HEK293T (cell line): ENCODE data around the gene ATP6V1A.

ENCODE experiments used
- CTCF ChIA-PET: fragments of 350-600 bp; formaldehyde crosslinking; extraction: SDS; loops from one replicate; lab custom pipeline; 2021; ENCODE audit warnings: antibody characterized with exemption, inconsistent platforms; lab: Yijun Ruan, JAX
- POLR2A ChIA-PET: fragments of 350-600 bp; formaldehyde crosslinking; extraction: SDS; loops from one replicate; lab custom pipeline; 2020; ENCODE audit warnings: antibody characterized with exemption, inconsistent platforms; lab: Yijun Ruan, JAX
- DNase-seq: peaks from one replicate; pipeline ENCODE4 v3.0.0; 2012; ENCODE audit warnings: mixed read lengths; ENCODE audit errors: extremely low spot score
- ARNT ChIP-seq: fragments of 450-650 bp; IDR thresholded peaks from 2 replicates; pipeline ENCODE4 v1.6.1; 2017; ENCODE audit warnings: mild to moderate bottlenecking
- BHLHE40 ChIP-seq: fragments of 450-650 bp; IDR thresholded peaks from 2 replicates; pipeline ENCODE4 v1.6.1; 2016; ENCODE audit warnings: mild to moderate bottlenecking, moderate library complexity, borderline replicate concordance
- CTBP1 ChIP-seq: fragments of 450-650 bp; IDR thresholded peaks from 2 replicates; pipeline ENCODE4 v1.6.1; 2016; ENCODE audit warnings: borderline replicate concordance
- ELF4 ChIP-seq: fragments of 450-650 bp; IDR thresholded peaks from 2 replicates; pipeline ENCODE4 v1.6.1; 2017; ENCODE audit warnings: antibody characterized with exemption
- FOXA1 ChIP-seq: fragments of 450-650 bp; IDR thresholded peaks from 2 replicates; pipeline ENCODE4 v1.6.1; 2016; ENCODE audit warnings: mild to moderate bottlenecking
- FOXK2 ChIP-seq: fragments of 450-650 bp; IDR thresholded peaks from 2 replicates; pipeline ENCODE4 v1.6.1; 2016; ENCODE audit warnings: mild to moderate bottlenecking
- FOXM1 ChIP-seq: fragments of 450-650 bp; IDR thresholded peaks from 2 replicates; pipeline ENCODE4 v1.6.1; 2017; ENCODE audit warnings: mild to moderate bottlenecking, borderline replicate concordance
- HDGF ChIP-seq: fragments of 450-650 bp; IDR thresholded peaks from 2 replicates; pipeline ENCODE4 v1.6.1; 2017; ENCODE audit warnings: antibody characterized with exemption, borderline replicate concordance
- L3MBTL2 ChIP-seq: fragments of 450-650 bp; conservative IDR thresholded peaks from 2 replicates; pipeline ENCODE4 v1.6.1; 2016; ENCODE audit warnings: mild to moderate bottlenecking
- LEF1 ChIP-seq: fragments of 450-650 bp; IDR thresholded peaks from 2 replicates; pipeline ENCODE4 v1.6.1; 2017; ENCODE audit warnings: mild to moderate bottlenecking, borderline replicate concordance
- NFRKB ChIP-seq: fragments of 450-650 bp; IDR thresholded peaks from 2 replicates; pipeline ENCODE4 v1.6.1; 2016; ENCODE audit warnings: mild to moderate bottlenecking, moderate library complexity
- SP1 ChIP-seq: fragments of 450-650 bp; IDR thresholded peaks from 2 replicates; pipeline ENCODE4 v1.6.1; 2017
- SUZ12 ChIP-seq: fragments of 450-650 bp; IDR thresholded peaks from 2 replicates; pipeline ENCODE4 v1.6.1; 2016; ENCODE audit warnings: mild to moderate bottlenecking
- TARDBP ChIP-seq: fragments of 450-650 bp; IDR thresholded peaks from 2 replicates; pipeline ENCODE4 v1.6.1; 2016
- ZNF384 ChIP-seq: fragments of 450-650 bp; IDR thresholded peaks from 2 replicates; pipeline ENCODE4 v1.6.1; 2016
- TF ChIP-seq, protein P1 (sequence below): fragments of 450-650 bp; IDR thresholded peaks from 2 replicates; pipeline ENCODE4 v1.6.1; 2016

Gene ATP6V1A

DNA sequence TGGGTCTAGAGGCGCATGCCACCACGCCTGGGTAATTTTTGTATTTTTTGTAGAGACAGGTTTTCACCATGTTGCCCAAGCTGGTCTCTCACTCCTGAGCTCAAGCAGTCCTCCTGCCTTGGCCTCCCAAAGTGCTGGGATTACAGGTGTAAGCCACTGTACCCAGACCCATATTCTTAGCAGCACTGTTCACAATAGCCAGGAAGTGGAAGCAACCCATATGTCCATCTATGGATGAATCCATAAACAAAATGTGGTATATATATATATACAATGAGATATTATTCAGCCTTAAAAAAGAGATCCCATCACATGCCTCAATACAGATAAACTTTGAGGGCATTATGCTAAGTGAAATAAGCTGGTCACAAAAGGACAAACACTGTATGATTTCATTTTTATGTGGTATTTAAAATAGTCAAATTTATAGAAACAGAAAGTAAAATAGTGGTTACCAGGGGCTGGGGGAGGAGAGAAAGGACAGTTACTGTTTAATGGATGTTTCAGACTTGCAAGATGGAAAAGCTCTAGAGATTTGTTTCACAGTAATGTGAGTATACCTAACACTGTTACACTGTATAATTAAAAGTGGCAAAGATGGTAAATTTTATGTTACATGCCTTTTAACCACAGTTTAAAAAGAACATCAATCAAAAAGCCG, 56.1 kb downstream of the ATP6V1A start:
- ChIA-PET CTCF (no interaction called here), POLR2A (no interaction called here)
- DNase-seq = no peak

DNA sequence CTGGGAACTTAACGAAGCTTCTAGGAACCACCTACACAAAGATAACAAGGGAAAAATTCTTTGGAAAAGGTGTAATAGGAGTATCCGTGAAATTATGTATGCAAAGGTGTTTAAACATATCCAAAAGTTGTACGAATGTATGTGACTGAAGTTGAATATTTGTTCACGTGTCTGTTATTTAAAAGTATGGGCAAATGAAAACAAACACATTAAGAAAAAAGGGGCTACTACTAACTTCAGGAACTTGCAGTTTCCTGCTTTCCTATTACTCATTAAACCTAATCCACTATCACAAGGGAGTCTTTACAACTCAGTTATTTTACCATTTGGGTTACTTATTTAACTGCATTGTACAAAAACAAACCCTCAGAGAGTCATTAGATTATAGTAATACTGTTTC, 57.8 kb downstream of the ATP6V1A start:
- CTCF ChIA-PET = no interaction called here
- TF ChIP-seq LEF1 = no peak
- TF ChIP-seq NFRKB = no peak
- POLR2A ChIA-PET = no interaction called here
- no peak for DNase-seq

More for the DNA sequence above, 56.1 kb downstream of the ATP6V1A start:
- TF ChIP-seq BHLHE40 (no peak), CTBP1 (no peak), ARNT (no peak), LEF1 (no peak), FOXK2 (no peak), ELF4 (no peak), TARDBP (no peak), SP1 (no peak), ZNF384 (no peak), FOXA1 (no peak), FOXM1 (no peak), L3MBTL2 (no peak), SUZ12 (no peak), HDGF (no peak), NFRKB (no peak)
- TF ChIP-seq, protein P1, sequence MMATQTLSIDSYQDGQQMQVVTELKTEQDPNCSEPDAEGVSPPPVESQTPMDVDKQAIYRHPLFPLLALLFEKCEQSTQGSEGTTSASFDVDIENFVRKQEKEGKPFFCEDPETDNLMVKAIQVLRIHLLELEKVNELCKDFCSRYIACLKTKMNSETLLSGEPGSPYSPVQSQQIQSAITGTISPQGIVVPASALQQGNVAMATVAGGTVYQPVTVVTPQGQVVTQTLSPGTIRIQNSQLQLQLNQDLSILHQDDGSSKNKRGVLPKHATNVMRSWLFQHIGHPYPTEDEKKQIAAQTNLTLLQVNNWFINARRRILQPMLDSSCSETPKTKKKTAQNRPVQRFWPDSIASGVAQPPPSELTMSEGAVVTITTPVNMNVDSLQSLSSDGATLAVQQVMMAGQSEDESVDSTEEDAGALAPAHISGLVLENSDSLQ = no peak

DNA sequence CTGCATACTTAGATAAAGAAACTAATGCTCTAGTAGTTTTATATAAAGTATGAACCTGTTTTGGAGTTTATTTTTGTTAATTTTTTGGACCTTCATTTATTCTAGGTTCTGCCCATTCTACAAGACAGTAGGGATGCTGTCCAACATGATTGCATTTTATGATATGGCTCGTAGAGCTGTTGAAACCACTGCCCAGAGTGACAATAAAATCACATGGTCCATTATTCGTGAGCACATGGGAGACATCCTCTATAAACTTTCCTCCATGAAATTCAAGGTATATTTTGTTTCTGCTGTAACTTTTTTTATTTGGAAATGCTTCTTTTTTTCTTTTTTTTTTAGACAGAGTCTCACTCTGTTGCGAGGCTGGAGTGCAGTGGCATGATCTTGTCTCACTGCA, 58.4 kb downstream of the ATP6V1A start:
- CTCF ChIA-PET = no interaction called here
- POLR2A ChIA-PET = no interaction called here
- TF ChIP-seq ZNF384 (no peak), HDGF (no peak), SUZ12 (no peak), FOXK2 (no peak), SP1 (no peak), TARDBP (no peak), FOXM1 (no peak), FOXA1 (no peak), L3MBTL2 (no peak), ARNT (no peak), BHLHE40 (no peak), NFRKB (no peak), ELF4 (no peak), LEF1 (no peak), CTBP1 (no peak)
- TF ChIP-seq, protein P1 = no peak
- DNase-seq = no peak

DNA sequence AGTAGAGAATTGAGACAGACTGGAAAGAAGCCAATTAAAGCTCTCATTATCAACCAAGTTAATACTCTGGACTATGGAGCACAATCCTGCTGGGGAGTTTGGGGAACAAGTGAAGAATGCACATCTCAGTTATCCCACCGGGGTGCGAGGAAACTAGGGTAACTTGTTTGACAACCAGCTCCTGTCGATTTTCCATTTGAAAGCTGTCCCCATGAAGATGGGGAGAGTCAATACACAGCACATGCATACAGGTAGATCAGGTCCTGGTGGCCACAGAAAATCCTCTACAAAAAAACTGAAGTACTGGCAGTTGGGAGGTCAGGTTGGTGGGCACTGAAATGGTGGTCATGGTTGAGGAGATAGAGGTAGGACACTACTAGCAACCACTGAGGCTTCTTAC, 66.0 kb downstream of the ATP6V1A start:
- ChIA-PET POLR2A (no interaction called here), CTCF (no interaction called here)
- no peak for DNase-seq
- TF ChIP-seq ELF4 = no peak
- no peak for TF ChIP-seq LEF1
- no peak for TF ChIP-seq SP1
- no peak for TF ChIP-seq ARNT
- TF ChIP-seq BHLHE40 = no peak
- no peak for TF ChIP-seq NFRKB

DNA sequence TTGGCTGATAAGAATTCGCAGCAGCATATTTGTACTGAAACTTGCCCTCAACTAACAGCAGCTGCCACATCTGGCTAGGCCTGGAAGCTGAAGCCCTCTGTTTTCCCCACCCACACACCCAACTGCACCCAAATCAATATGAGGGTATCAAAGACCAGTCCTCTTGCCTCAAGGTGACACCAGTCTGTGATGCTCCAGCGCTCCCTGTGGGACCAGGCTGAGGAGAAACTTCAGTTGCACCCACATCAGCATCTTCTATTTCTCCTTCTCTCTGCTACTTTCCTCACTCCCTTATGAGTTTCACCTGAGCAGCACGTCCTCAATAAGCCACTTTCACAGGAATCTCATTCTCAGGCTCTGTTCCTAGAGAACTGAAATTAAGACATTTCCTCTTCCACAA, 73.0 kb downstream of the ATP6V1A start:
- CTCF ChIA-PET = no interaction called here
- TF ChIP-seq FOXM1 (no peak), BHLHE40 (no peak), L3MBTL2 (no peak), NFRKB (no peak), LEF1 (no peak), ELF4 (no peak), TARDBP (no peak), CTBP1 (no peak), FOXA1 (no peak)
- TF ChIP-seq, protein P1 = no peak
- no peak for DNase-seq
- POLR2A ChIA-PET = no interaction called here

DNA sequence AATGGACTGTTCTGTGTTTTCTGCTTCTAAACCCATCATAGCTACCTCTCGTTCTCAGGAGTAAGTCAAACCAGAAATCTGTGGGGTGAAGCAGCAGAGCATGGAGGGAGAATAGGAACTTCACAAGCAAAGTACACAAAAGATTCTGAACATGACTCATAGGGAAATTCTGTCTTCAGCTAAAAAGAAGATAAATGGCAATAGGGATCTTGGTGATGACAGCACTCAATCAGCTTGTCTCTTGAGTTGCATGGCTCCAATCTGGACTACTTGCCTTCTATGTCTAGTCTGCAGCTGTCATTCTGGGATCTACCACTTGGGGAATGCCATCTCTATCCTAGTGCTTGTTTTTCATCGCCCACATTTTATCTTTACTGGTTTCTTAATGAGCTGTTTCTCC, 78.3 kb downstream of the ATP6V1A start:
- TF ChIP-seq SUZ12 (no peak), FOXA1 (no peak), BHLHE40 (no peak), CTBP1 (no peak), TARDBP (no peak), LEF1 (no peak), FOXK2 (no peak), HDGF (no peak), ARNT (no peak), ZNF384 (no peak), FOXM1 (no peak)
- TF ChIP-seq, protein P1 = no peak
- ChIA-PET POLR2A (interaction anchor here (0.8 kb wide), 1 partner anchor 78 kb away, joined by 3 read pairs; the partner anchor contains the start of gene ATP6V1A), CTCF (interaction anchor here (0.6 to 1.5 kb wide), 5 partner anchors 9 to 37 kb away, joined by 3 to 6 read pairs (median 4); no protein-coding TSS in a partner anchor)
- DNase-seq = peak; percentile 33
